GM19455 (cell line): ENCODE measurements around the gene PIAS3.
A peak's percentile ranks its signal among the peaks of the same experiment; 100 is the strongest.
"Not testable (repeated sequence)": the region's sequence is repeated elsewhere in the genome, so short reads cannot be mapped to it uniquely, and the experiment has no call there.

Experiments
- ATAC-seq: cut with Tn5 transposase; IDR thresholded peaks from one replicate; pipeline ENCODE4 v1.9.1; 2021; ENCODE audit not compliant: unreplicated experiment

The PIAS3 gene

GRCh38 chr1:145877923-145878486 is 19.1 kb upstream of the PIAS3 start:
- ATAC-seq: no peak

DNA sequence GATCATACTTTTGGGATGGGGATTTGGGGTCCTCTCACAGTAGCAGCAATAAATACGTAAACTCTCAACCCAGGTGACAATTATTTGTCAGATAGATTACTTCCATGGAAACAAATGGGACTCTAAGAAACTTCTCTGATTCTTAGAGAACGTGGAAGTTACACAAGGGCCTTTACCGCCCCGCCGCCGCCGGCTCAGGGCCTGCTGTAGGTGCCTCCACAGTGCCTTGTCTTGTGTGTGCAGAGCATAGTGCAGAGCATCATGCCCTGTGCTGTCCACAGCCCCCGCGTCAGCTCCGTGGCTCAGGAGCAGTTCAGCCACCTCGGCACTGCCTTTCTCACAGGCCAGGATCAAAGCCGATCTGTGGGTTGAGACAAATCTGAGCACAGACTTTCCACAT is 15.8 kb upstream of the PIAS3 start:
- ATAC-seq: no peak

GRCh38 chr1:145871994-145872924 is 13.4 kb upstream of the PIAS3 start:
- no peak for ATAC-seq

GRCh38 chr1:145868232-145868631 is 9.4 kb upstream of the PIAS3 start:
- no peak for ATAC-seq

- ATAC-seq: no peak
These were observed 4.6 kb upstream of the PIAS3 start for GRCh38 chr1:145863282-145864018.

DNA sequence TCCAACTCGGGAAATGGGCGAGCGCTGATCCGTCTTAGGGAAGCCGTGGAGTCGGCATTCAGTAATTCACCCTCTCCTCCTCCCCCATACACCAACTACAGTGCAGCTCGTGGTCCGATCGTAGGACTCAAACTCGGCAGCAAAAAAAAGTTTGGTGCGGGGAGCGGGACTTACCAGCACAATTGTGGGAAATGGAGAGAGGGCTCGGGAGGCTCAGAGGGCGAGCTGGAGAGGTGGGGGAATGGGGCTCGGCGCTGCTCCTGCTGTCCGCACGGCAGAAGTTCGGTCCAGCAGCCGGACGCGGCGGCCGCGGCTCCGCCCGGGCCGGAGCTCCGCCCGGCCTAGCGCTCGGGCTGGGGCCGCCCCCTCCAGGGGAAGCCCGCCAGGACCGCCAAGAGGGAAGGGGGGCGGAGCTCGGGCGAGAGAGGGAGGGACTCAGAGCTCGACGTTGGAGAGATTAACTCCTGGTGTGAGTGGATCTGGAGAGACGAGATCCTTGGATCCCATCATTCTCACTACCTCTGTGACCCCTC is 676 bp upstream of the PIAS3 start:
- peak; percentile 64 for ATAC-seq

DNA sequence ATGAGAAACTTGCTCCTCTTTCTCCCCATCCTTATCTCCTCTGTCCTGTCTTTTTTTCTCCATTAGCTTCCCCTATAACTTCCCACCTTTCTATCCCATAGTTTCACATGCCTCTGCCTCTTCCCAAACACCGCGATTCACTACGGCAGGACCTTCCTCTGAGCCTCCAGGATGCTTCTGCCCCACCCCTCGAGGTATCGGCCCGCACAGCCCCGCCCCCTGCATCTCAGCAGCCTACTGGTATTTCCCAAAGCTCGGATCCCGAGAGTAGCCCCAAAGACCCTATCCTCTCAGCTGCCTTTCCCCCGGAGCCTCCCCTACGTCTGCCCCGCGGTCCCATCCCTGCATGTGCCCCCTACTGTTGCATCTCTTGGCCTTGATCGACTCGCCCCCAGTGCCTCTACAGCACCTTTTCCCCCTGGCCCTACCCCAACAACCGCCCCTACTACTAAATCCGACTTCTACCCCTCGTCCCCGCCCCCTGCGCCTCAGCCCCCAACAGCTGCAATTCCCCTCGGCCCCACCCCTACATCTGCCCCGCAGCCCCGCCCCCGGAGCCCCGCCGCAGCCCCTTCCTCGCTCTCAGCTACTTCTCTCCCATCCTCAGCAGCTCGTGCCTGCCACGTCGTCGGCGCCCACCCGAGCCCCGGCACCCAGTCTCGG is 512 bp downstream of the PIAS3 start:
- peak; percentile 21 for ATAC-seq

GRCh38 chr1:145857170-145857569 is 1.7 kb downstream of the PIAS3 start:
- no peak for ATAC-seq

DNA sequence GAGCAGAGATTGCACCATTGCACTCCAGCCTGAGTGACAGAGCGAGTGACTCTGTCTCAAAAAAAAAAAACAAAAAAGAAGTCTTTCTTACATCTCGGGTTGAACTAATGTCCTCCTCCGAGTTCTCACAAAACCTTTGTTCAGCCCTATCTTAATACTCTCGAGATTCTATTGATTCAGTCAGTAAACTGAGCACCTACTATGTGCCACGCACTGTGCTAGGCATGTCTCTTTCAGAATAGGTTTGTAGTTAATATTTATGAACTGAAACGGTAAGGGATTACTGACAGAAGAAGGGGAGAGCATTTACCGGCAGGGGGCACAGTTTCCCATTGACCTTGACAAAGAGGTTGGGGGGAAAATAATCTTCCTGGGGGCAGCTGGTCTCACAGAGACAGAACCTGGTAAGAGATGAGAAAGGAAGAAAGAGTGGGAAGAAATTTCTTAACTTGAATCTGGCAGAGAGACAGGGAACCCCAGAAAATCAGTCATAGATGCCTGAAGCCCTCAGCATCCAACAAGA is 3.4 kb downstream of the PIAS3 start:
- ATAC-seq: no peak

- ATAC-seq: no peak
These were observed 9.3 kb downstream of the PIAS3 start for GRCh38 chr1:145849356-145850160.

DNA sequence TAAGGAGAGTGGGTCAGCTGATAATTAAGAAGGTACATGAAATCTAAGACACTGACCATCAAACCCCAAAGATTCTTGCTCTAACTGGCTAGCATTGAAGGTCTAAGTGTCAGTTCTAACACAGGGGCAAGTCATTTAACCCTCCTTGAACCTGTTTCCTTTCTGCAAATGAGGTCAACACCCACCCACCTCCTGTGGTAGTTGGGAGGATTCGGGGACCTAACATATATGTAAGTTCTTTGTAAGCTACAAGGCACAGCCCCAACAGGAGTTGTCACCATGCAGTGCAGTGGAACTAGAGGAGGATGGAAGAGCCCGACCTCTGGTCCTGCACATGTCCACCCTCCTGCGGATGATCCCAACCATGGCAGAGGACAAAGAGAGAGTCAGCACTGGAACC is 11.1 kb downstream of the PIAS3 start:
- no peak for ATAC-seq

DNA sequence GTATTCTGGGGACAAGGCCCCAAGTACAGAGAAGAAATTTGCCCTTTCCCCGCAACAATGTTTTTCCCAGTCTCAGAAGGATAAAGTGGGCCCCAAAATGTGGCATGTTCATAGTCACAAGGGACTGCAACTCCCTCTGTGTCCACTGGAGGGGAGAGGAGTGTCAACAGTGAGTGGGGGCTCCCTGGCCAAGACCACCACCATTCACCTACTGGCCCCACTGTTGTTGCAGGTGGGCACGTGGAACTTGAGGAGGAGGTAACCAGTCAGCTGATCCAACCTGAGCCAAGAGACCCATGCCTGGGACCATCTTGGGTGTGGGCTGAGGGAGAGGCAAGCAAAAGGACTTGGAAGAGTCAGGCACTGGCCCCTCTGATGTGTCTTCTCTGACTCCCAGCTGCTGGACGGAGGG is 12.7 kb downstream of the PIAS3 start:
- ATAC-seq: no peak

GRCh38 chr1:145845514-145846161 is 13.2 kb downstream of the PIAS3 start, which contains the start of gene NUDT17:
Gene NUDT17, plus strand, starts transcription at chr1:145845630. Its CDS starts 11 bp downstream, at chr1:145845641.
- peak; percentile 55 for ATAC-seq

GRCh38 chr1:145845144-145845513 is 13.8 kb downstream of the PIAS3 start:
- ATAC-seq: peak; percentile 56

DNA sequence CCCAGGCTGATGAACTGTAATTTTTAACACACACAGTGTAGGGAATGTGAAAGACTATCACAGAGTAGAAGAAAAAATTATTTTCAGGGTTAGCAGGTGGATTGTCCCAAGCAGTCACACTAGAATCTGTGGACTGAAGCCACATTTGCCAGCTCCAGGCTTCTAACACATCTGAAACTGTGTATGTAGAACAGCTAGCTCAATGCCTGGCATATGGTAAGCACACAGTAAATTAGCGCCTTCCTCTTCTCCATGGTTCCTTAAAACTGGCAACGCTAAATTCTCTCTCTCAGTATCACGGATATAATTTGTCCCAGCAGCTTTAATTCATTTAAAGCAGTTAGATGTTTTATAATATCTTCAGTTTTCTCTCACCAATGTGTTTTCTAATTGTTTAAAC is 15.8 kb downstream of the PIAS3 start:
- ATAC-seq: no peak

GRCh38 chr1:145837656-145838055 is 21.2 kb downstream of the PIAS3 start:
- ATAC-seq: no peak

DNA sequence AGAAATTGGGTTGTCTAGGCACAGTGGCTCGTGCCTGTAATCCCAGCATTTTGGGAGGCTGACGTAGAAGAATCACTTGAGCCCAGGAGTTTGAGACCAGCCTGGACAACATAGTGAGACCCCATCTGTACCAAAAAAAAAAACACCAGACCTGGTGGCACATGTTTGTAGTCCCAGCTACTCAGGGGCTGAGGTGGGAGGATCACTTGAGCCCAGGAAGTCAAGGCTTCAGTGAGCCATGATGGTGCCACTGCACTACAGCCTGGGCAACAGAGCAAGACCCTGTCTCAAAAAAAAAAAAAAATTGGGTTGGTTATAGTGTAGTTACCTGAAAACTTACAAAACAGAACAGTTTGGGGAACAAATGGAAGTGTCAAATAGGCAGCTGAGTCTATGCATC is 28.1 kb downstream of the PIAS3 start:
- ATAC-seq: not testable (repeated sequence)

DNA sequence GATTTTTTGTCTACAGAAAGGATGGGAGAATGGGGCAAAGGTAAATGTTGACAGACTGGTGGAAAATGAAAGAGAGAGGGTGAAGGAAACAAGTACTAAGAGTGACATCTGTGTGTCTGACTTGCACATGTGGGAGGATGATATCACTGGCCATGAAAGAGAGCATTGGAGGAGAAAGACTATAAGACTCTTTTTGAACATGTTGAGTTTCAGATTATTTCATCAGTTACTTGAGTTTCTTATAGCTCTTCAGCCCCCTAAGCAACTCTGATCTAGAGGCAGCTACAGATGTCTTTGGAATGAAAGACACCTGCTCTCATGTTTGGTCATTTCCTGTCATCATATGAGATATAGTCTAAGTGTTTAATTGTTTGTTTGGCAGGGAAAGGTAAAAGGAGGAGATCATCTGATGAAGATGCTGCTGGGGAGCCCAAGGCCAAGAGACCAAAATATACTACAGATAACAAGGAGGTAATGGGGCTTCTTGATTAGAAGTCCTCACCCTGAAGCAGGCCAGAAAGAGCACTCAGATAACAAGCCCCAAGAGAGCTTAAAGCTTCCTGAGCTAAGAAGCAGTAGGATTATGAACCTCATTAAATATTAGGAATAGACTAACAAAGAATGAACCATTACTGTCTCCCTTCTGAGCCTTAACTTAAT is 30.4 kb downstream of the PIAS3 start:
- ATAC-seq: no peak

- ATAC-seq: no peak
These were observed 30.9 kb downstream of the PIAS3 start for GRCh38 chr1:145827966-145828365.
